Stimulated activated CD4-positive, alpha-beta T cell treated with anti-CD3 and anti-CD28 coated beads, Interleukin-4, amount 100 ng/mL, for 4 hours (primary cell): ENCODE results near the gene PDXP.

Experiments used
- DNase-seq, 2 experiments: peaks; one replicate each; pipeline ENCODE4 v3.0.0-alpha.2; 2020

PDXP gene

GRCh38 chr22:37703906-37704305, 45.4 kb downstream of the PDXP start:
- DNase-seq, result no peak

DNA sequence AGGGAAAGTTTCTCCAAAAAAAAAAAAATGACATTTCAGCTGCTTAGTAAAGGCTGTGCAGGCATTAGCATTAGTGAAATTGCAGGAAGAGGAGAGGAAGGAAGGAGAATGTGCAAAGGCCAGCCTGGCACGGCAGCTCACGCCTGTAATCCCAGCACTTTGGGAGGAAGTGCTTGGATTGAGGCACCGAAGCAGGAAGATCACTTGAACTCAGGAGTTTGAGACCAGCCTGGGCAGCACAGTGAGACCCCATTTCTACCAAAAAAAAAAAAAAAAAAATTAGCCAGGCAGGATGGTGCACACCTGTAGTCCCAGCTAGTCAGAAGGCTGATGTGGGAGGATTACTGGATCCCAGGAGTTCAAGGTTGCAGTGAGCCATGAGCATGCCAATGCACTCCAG, 46.1 kb downstream of the PDXP start:
- no peak for DNase-seq

DNA sequence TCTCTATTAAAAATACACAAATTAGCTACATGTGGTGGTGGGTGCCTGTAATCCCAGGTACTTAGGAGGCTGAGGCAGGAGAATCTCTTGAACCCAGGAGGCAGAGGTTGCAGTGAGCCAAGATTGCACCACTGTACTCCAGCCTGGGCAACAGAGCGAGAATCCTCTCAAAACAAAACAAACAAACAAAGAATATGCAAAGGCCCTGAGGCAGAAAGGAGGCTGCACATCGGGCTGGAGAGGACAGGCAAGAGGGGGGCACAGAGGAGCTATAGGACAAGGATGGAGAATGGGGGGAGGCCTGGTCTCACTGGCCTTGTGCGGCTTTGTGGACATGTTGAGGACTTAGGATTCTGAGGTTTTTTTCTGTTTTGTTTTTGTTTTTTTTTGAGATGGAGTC, 46.7 kb downstream of the PDXP start:
- no peak for DNase-seq

DNA sequence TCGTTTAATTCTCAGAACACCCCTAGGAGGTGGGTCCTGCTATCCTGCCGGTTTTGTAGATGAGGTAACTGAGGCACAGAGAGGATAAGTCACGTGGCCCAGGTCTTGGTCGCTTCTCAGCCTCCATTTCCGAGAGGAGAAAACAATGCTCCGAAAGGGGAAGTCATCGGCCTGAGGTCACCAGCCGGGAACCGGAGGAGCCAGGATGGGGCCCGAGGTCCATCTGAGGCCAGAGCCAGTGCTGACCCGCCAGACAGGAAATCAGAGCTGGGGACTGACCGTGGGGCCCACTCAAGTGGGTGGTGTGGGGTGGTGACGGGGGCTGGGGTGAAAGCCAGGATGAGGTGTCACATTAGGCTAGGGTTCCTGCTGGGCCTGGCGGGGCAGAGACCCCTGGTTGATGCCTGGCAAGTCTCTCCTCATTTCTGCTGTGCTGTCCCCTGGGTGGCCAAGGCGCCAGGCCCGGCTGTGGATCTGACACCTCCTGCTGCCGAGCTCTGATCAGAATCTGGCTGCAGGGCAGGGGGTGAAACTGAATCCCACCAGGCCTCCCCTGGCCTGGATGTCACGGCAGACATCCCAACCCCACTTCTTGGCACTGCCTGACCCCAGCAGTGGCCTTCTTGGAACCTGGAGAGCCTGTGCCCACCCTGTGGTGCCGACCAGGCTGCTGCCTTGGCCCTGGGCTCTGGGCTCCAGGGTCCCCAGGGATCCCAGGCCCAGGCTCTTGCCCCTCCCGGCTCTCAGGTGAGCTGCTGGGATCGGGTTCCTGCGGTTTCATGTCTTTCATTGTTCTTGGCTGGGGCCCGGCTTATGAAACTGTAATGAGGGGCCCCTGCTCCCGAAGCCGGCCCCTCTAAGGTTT, 50.3 kb downstream of the PDXP start:
- DNase-seq, result no peak

DNA sequence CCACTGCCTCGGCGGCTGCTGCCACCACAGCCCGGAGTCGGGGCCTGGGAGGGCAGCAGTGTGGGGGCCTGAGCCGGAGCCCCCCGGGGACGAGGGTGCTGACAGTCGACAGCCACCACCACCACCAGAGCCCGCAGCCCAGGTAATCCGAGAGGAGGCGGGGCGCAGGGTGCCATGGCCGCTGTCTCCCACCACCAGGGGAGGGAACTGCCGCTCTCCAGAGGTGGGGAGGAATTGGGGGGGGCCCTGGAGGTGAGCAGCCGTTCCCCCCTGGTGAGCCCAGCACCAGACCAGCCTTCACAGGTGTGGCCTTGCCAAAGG, 50.9 kb downstream of the PDXP start:
- DNase-seq, result no peak

DNA sequence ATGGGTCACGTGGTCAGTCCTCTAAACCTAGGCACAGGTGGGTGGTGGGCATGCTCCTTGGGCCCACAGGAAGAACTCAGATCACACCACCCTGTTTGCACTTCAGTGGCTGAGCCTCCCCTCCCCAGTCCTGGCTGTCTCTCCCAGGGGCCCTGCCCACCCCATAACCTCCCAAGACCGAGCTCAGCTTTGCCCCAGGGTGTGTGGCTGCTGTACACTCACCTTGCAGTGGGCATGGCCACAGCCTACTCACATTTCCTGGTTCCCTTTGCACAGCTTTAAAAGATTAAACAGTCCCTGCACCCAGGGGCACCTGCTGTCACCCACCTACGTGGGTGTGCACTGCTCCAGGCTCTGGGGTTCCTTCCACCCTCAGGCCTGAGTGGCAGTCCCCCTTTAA, 52.2 kb downstream of the PDXP start:
- no peak for DNase-seq

DNA sequence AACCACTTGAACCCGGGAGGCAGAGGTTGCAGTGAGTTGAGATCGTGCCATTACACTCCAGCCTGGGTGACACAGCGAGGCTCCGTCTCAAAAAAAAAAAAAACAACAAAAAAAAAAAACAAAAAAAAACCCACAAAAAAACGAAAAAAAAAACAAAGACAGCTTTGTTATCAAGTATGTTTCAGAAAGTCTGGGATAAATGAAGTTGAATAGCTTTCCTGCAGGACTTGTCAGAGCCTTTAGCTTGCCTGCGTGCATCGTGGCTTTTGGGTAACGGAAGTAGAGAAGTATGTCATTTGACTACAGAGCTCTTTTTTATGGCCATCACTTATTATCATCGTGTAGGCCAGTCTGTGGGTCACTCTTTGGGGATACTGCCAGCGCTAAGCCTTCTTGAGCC, 53.0 kb downstream of the PDXP start:
- no peak for DNase-seq

DNA sequence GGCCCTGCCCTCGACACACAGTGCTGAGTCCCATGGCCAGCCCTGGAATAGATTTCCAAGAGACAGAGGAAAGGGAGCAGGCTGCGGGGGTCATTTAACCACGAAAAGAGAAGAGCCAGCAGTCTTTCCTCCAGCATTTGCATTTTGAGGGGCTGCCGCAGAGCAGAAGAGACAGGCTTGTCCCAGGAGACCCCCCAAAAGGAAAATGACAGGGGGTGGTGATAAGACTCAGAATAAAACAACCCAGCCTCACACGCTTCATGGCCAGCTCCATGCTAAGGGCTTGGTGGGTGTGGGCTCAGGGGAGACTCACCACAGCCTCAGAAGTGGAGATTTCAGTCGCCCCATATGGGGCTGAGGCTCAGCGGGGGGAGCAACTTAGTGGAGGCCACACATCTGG, 55.2 kb downstream of the PDXP start:
- no peak for DNase-seq

GRCh38 chr22:37714634-37715033, 56.1 kb downstream of the PDXP start:
- no peak for DNase-seq

DNA sequence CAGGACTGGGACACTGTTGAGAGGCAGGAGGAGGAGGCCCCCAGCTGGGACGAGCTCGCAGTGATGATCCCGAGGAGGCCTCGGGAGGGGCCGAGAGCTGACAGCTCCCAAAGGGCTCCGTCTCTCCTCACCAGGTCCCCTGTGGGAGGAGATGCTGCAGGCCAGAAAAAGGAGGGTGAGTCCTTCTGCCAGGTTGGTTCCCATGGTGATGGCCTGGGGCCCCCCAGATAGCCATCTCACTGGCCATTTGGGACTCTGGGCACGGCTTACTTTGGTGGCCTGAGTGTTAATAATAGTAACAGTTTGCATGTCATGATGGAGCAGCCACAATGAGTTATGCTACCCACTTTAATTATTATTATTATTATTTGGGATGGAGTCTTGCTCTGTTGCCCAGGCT, 57.2 kb downstream of the PDXP start:
- no peak for DNase-seq
